Glomerular endothelial cell (primary cell): ENCODE results near the gene WFIKKN1. TPM values are rescaled to one million over a fixed set of nuclear protein-coding genes. Genes with fewer than 3 reads are reported as not detected.
A peak's percentile ranks its signal among the peaks of the same experiment; 100 is the strongest.

Experiments
- DNase-seq: peaks from one replicate; pipeline ENCODE4 v3.0.0-alpha.2; 2011; ENCODE audit warnings: low read depth, low spot score; ENCODE audit errors: extremely low read depth
- total RNA-seq: library from RNA; depleted of rRNA; stranded (reverse); fragments of >200 nt; gene quantifications from 2 replicates; pipeline ENCODE4 v1.2.3, GENCODE V29; 2015

WFIKKN1 gene
- total RNA-seq, 1 donor from 2014 or later: 0.06 TPM

GRCh38 chr16:636206-637080 lies 5.7 kb downstream of the WFIKKN1 start, which contains the start of gene METTL26:
METTL26 (minus strand) TSS chr16:636305; CDS start chr16:636290, 15 bp downstream.
- DNase-seq: peak; percentile 54

GRCh38 chr16:637081-638018 lies 6.6 kb downstream of the WFIKKN1 start:
- no peak for DNase-seq

GRCh38 chr16:638034-638543 lies 7.3 kb downstream of the WFIKKN1 start:
- DNase-seq: no peak

GRCh38 chr16:638836-639235 lies 8.1 kb downstream of the WFIKKN1 start:
- DNase-seq: no peak

GRCh38 chr16:640614-641013 lies 9.8 kb downstream of the WFIKKN1 start:
- no peak for DNase-seq

- DNase-seq: no peak
These were observed 10.8 kb downstream of the WFIKKN1 start, which contains the start of gene MCRIP2 for GRCh38 chr16:641326-642188. MCRIP2 (plus strand) TSS chr16:641828; CDS start chr16:641992, 164 bp downstream.

- DNase-seq: no peak
These were observed 11.6 kb downstream of the WFIKKN1 start for GRCh38 chr16:642189-643049.

- no peak for DNase-seq
These were observed 12.2 kb downstream of the WFIKKN1 start for GRCh38 chr16:643050-643368.

GRCh38 chr16:644556-644955 lies 13.8 kb downstream of the WFIKKN1 start:
- DNase-seq: no peak

GRCh38 chr16:645852-646678 lies 15.3 kb downstream of the WFIKKN1 start:
- no peak for DNase-seq

GRCh38 chr16:646679-647172 lies 15.9 kb downstream of the WFIKKN1 start:
- no peak for DNase-seq

- DNase-seq: no peak
These were observed 16.6 kb downstream of the WFIKKN1 start for GRCh38 chr16:647173-647902.

- no peak for DNase-seq
These were observed 17.4 kb downstream of the WFIKKN1 start for GRCh38 chr16:648071-648780.

- DNase-seq: peak; percentile 25
These were observed 18.2 kb downstream of the WFIKKN1 start, which contains the start of gene WDR90 for GRCh38 chr16:648781-649589. WDR90 (plus strand) TSS chr16:649365; CDS start chr16:649417, 52 bp downstream.

- no peak for DNase-seq
These were observed 18.8 kb downstream of the WFIKKN1 start for GRCh38 chr16:649631-650030.

- no peak for DNase-seq
These were observed 21.1 kb downstream of the WFIKKN1 start for GRCh38 chr16:651844-652243.
